ENCODE data around the gene TMEM245. TPM values are rescaled to one million over a fixed set of nuclear protein-coding genes. Genes with fewer than 3 reads are reported as not detected.

The TMEM245 gene
- total RNA-seq, 1 experiment from 2014 or later: 26.6 TPM

- no peak for DNase-seq (ENCODE audit: low spot score)
- in situ Hi-C loops (cut with HindIII; ENCODE audit: low sequenced_read_pairs): no loop called here
These were observed 9.3 kb downstream of the TMEM245 start for GRCh38 chr9:109110329-109111021.

GRCh38 chr9:109109967-109110328 lies 9.8 kb downstream of the TMEM245 start:
- in situ Hi-C loops (cut with HindIII; ENCODE audit: low sequenced_read_pairs): no loop called here
- DNase-seq (ENCODE audit: low spot score): no peak

GRCh38 chr9:109108318-109108717 lies 11.4 kb downstream of the TMEM245 start:
- no peak for DNase-seq (ENCODE audit: low spot score)
- in situ Hi-C loops (cut with HindIII; ENCODE audit: low sequenced_read_pairs): no loop called here

- in situ Hi-C loops (cut with HindIII; ENCODE audit: low sequenced_read_pairs): no loop called here
These were observed 12.1 kb downstream of the TMEM245 start for GRCh38 chr9:109107402-109108240.

GRCh38 chr9:109101810-109102209 lies 17.9 kb downstream of the TMEM245 start:
- in situ Hi-C loops (cut with HindIII; ENCODE audit: low sequenced_read_pairs): no loop called here
- DNase-seq (ENCODE audit: low spot score): no peak

More at GRCh38 chr9:109107402-109108240, 12.1 kb downstream of the TMEM245 start:
- DNase-seq (ENCODE audit: low spot score): no peak

- in situ Hi-C loops (cut with HindIII; ENCODE audit: low sequenced_read_pairs): no loop called here
- DNase-seq (ENCODE audit: low spot score): no peak
These were observed 18.5 kb downstream of the TMEM245 start for GRCh38 chr9:109101202-109101595.

- in situ Hi-C loops (cut with HindIII; ENCODE audit: low sequenced_read_pairs): no loop called here
- no peak for DNase-seq (ENCODE audit: low spot score)
These were observed 19.1 kb downstream of the TMEM245 start for GRCh38 chr9:109100543-109101201.

- in situ Hi-C loops (cut with HindIII; ENCODE audit: low sequenced_read_pairs): no loop called here
- no peak for DNase-seq (ENCODE audit: low spot score)
These were observed 20.8 kb downstream of the TMEM245 start for GRCh38 chr9:109098960-109099308.

- DNase-seq (ENCODE audit: low spot score): peak; percentile 49
These were observed 21.4 kb downstream of the TMEM245 start for GRCh38 chr9:109098171-109098959.

GRCh38 chr9:109097146-109097545 lies 22.6 kb downstream of the TMEM245 start:
- DNase-seq (ENCODE audit: low spot score): no peak
- in situ Hi-C loops (cut with HindIII; ENCODE audit: low sequenced_read_pairs): no loop called here

More at GRCh38 chr9:109098171-109098959, 21.4 kb downstream of the TMEM245 start:
- in situ Hi-C loops (cut with HindIII; ENCODE audit: low sequenced_read_pairs): no loop called here

- in situ Hi-C loops (cut with HindIII; ENCODE audit: low sequenced_read_pairs): no loop called here
- no peak for DNase-seq (ENCODE audit: low spot score)
These were observed 24.4 kb downstream of the TMEM245 start for GRCh38 chr9:109095321-109095720.

GRCh38 chr9:109094268-109094667 lies 25.5 kb downstream of the TMEM245 start:
- no peak for DNase-seq (ENCODE audit: low spot score)
- in situ Hi-C loops (cut with HindIII; ENCODE audit: low sequenced_read_pairs): no loop called here

- no peak for DNase-seq (ENCODE audit: low spot score)
- in situ Hi-C loops (cut with HindIII; ENCODE audit: low sequenced_read_pairs): no loop called here
These were observed 27.2 kb downstream of the TMEM245 start for GRCh38 chr9:109092587-109092986.

GRCh38 chr9:109092051-109092580 lies 27.6 kb downstream of the TMEM245 start:
- in situ Hi-C loops (cut with HindIII; ENCODE audit: low sequenced_read_pairs): no loop called here
- DNase-seq (ENCODE audit: low spot score): no peak

GRCh38 chr9:109088221-109088620 lies 31.5 kb downstream of the TMEM245 start:
- in situ Hi-C loops (cut with HindIII; ENCODE audit: low sequenced_read_pairs): no loop called here
- no peak for DNase-seq (ENCODE audit: low spot score)

- in situ Hi-C loops (cut with HindIII; ENCODE audit: low sequenced_read_pairs): no loop called here
- no peak for DNase-seq (ENCODE audit: low spot score)
These were observed 32.0 kb downstream of the TMEM245 start for GRCh38 chr9:109087795-109088194.

GRCh38 chr9:109086221-109086620 lies 33.5 kb downstream of the TMEM245 start:
- DNase-seq (ENCODE audit: low spot score): no peak
- in situ Hi-C loops (cut with HindIII; ENCODE audit: low sequenced_read_pairs): no loop called here

GRCh38 chr9:109085510-109085909 lies 34.2 kb downstream of the TMEM245 start:
- DNase-seq (ENCODE audit: low spot score): no peak
- in situ Hi-C loops (cut with HindIII; ENCODE audit: low sequenced_read_pairs): no loop called here

- in situ Hi-C loops (cut with HindIII; ENCODE audit: low sequenced_read_pairs): no loop called here
- no peak for DNase-seq (ENCODE audit: low spot score)
These were observed 35.8 kb downstream of the TMEM245 start for GRCh38 chr9:109083813-109084405.

Data from G401 (cell line).